Measurements from ENCODE around the gene AKNA.

AKNA gene

GRCh38 chr9:114384836-114385396 is 2.9 kb downstream of the AKNA start:
- Mint-ChIP-seq H3K27me3 (no peaks in the 10 kb centered on the region), H3K4me3 (peak overlapping the region; percentile 93 to 99), H3K4me1 (peaks cover 45 to 80% of the 10 kb centered on the region in 2 donors), H3K36me3 (peaks cover 46 to 75% of the 10 kb centered on the region in 2 donors), H3K27ac (peak overlapping the region; percentile 98), H3K9me3 (no peaks in the 10 kb centered on the region)
- no peak for DNase-seq
- no peak for ATAC-seq (replicated peaks)

- no peak for ATAC-seq (replicated peaks)
- no peak for DNase-seq
- Mint-ChIP-seq H3K36me3 (peaks cover 47 to 74% of the 10 kb centered on the region in 2 donors), H3K4me1 (peaks cover 41 to 80% of the 10 kb centered on the region in 2 donors), H3K27me3 (no peaks in the 10 kb centered on the region), H3K4me3 (peak overlapping the region; percentile 93 to 99), H3K27ac (peak overlapping the region; percentile 98), H3K9me3 (no peaks in the 10 kb centered on the region)
Measured at GRCh38 chr9:114384341-114384740, 3.4 kb downstream of the AKNA start.

GRCh38 chr9:114383521-114384231 is 4.1 kb downstream of the AKNA start:
- ATAC-seq (replicated peaks) (no peak), DNase-seq (no peak)
- Mint-ChIP-seq H3K4me3 (peak overlapping the region; percentile 93 to 99), H3K4me1 (peaks cover 39 to 80% of the 10 kb centered on the region in 2 donors), H3K27me3 (no peaks in the 10 kb centered on the region), H3K27ac (peak overlapping the region; percentile 98), H3K9me3 (no peaks in the 10 kb centered on the region), H3K36me3 (peaks cover 47 to 73% of the 10 kb centered on the region in 2 donors)

GRCh38 chr9:114382699-114383520 is 4.9 kb downstream of the AKNA start:
- H3K36me3 Mint-ChIP-seq, result peaks cover 48 to 73% of the 10 kb centered on the region in 2 donors
- no peaks in the 10 kb centered on the region for H3K9me3 Mint-ChIP-seq
- no peaks in the 10 kb centered on the region for H3K27me3 Mint-ChIP-seq
- peaks cover 40 to 80% of the 10 kb centered on the region in 2 donors for H3K4me1 Mint-ChIP-seq
- DNase-seq, result peak; percentile 74
- ATAC-seq (replicated peaks), result peak; percentile 33 to 41
- H3K27ac Mint-ChIP-seq, result peak overlapping the region; percentile 98
- peak overlapping the region; percentile 93 to 99 for H3K4me3 Mint-ChIP-seq

- no peak overlapping the region for H3K4me3 Mint-ChIP-seq
- ATAC-seq (replicated peaks), result no peak
Measured at GRCh38 chr9:114378883-114379282, 8.9 kb downstream of the AKNA start.

DNA sequence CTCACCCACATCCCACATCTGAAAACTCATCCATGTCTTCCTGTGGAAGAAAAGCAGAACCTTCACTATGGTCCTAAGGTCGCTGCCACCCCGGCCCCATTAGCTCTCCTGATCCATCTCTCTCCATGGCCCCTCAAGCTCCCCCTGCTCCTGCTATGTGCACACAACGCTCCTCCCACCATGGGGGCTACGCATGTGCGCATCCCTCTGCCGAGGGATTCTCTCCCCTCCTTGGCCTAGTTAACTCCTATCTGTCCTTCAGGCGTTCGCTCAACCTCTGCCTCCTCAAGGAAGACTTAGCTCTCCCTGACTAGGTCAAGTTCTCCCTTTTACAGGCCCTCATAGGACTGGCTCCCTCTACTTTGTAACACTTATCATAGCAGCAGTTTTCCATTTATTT is 9.8 kb downstream of the AKNA start:
- H3K27ac Mint-ChIP-seq, result peak overlapping the region; percentile 87
- no peaks in the 10 kb centered on the region for H3K9me3 Mint-ChIP-seq
- no peaks in the 10 kb centered on the region for H3K27me3 Mint-ChIP-seq
- DNase-seq (no peak), ATAC-seq (replicated peaks) (no peak)
- peaks cover 51 to 91% of the 10 kb centered on the region in 2 donors for H3K4me1 Mint-ChIP-seq
- H3K4me3 Mint-ChIP-seq, result peak overlapping the region in 1 of 2 donors; percentile 1
- peaks cover 58 to 73% of the 10 kb centered on the region in 2 donors for H3K36me3 Mint-ChIP-seq

More at GRCh38 chr9:114378883-114379282, 8.9 kb downstream of the AKNA start:
- Mint-ChIP-seq H3K27me3 (no peaks in the 10 kb centered on the region), H3K4me1 (peaks cover 54 to 91% of the 10 kb centered on the region in 2 donors), H3K27ac (peak overlapping the region; percentile 52), H3K9me3 (no peaks in the 10 kb centered on the region), H3K36me3 (peaks cover 52 to 72% of the 10 kb centered on the region in 2 donors)
- DNase-seq, result no peak

- ATAC-seq (replicated peaks) (no peak), DNase-seq (no peak)
- H3K9me3 Mint-ChIP-seq, result no peaks in the 10 kb centered on the region
- peak overlapping the region; percentile 81 for H3K27ac Mint-ChIP-seq
- H3K4me1 Mint-ChIP-seq, result peaks cover 56 to 91% of the 10 kb centered on the region in 2 donors
- peak overlapping the region in 1 of 2 donors; percentile 17 for H3K4me3 Mint-ChIP-seq
- peaks cover 62 to 75% of the 10 kb centered on the region in 2 donors for H3K36me3 Mint-ChIP-seq
- H3K27me3 Mint-ChIP-seq, result no peaks in the 10 kb centered on the region
Measured at GRCh38 chr9:114376586-114377445, 11.0 kb downstream of the AKNA start.

DNA sequence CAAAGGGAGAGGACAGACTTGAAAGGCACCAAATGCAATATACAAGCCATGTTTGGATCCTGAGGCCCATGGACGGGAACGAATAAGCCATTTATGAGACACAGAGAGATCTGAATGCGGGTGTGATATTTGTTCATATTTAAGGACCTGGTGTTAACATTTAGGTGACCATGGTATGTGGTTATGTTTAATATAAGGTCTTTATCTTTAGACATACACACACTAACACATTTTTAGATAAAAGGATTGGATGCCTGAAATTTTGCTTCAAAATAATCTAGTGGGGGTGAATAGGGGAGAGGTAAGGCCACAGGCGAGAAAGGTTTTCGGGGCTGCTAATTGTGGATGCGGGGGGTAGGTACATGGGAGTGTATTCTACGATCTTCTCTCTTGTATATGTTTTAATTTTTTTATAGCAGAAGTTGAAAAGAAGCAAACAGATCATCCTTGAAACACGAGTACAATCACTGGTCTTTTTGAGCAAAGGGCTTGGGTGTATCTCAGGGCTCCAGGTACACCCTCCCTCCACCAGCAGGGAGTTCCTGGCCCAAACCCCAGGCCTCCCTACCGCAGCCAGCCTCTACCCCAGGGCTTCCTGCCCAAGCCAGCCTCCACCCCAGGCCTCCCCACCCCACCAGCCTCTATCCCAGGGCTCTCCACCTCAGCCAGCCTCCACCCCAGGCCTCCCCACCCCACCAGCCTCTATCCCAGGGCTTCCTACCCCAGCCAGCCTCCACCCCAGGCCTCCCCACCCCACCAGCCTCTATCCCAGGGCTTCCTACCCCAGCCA is 12.2 kb downstream of the AKNA start:
- H3K36me3 Mint-ChIP-seq, result peaks cover 71 to 80% of the 10 kb centered on the region in 2 donors
- peak overlapping the region; percentile 97 for H3K27ac Mint-ChIP-seq
- H3K27me3 Mint-ChIP-seq, result no peaks in the 10 kb centered on the region
- no peak for DNase-seq
- H3K9me3 Mint-ChIP-seq, result no peaks in the 10 kb centered on the region
- H3K4me1 Mint-ChIP-seq, result peaks cover 64 to 94% of the 10 kb centered on the region in 2 donors
- H3K4me3 Mint-ChIP-seq, result no peak overlapping the region
- ATAC-seq (replicated peaks), result no peak

- Mint-ChIP-seq H3K36me3 (peaks cover 72 to 80% of the 10 kb centered on the region in 2 donors), H3K4me3 (peak overlapping the region in 1 of 2 donors; percentile 3), H3K27me3 (no peaks in the 10 kb centered on the region), H3K4me1 (peaks cover 67 to 97% of the 10 kb centered on the region in 2 donors), H3K27ac (peak overlapping the region; percentile 97), H3K9me3 (no peaks in the 10 kb centered on the region)
- ATAC-seq (replicated peaks), result no peak
- no peak for DNase-seq
Measured at GRCh38 chr9:114374936-114375335, 12.8 kb downstream of the AKNA start.

DNA sequence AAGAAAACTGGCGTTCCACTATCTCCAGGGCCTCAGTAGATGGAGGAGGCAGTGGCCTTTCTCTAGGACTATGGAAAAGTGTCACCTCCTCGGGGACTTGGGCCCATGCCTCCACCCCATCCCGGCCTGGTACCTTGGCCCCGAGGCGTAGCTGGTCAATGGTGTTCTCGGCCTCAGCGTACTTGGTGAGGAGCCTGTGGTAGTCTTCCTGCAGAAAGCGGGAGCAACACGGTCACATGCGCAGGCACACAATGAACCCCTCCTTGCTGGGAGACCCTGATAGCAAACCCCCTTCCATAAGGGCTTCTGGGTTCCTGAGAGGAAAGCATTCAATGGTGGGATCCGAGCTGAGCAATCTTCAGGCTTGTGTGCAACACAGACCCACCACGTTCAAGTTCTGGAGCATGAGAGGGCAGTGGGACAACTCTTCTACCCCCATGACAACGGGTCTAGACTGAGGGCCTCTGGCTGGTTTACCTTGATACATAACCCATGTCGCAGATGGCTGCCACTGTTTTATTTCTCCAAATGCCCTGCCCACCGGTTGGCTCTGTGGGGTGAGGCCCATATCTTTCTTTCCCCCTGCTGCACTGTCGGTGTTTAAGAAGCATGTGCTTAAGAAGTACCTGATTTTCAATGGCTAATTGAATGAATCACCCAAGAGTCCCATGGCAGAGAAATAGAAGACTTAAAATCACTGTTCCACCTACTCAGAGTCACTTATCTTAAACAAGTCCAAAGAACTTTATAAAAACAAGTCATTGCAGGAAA is 13.6 kb downstream of the AKNA start:
- Mint-ChIP-seq H3K4me3 (peak overlapping the region in 1 of 2 donors; percentile 46), H3K27ac (peak overlapping the region; percentile 97), H3K36me3 (peaks cover 77 to 87% of the 10 kb centered on the region in 2 donors), H3K27me3 (no peaks in the 10 kb centered on the region), H3K4me1 (peaks cover 74 to 97% of the 10 kb centered on the region in 2 donors), H3K9me3 (peaks cover 2 to 5% of the 10 kb centered on the region in 2 donors)
- DNase-seq, result no peak
- no peak for ATAC-seq (replicated peaks)

GRCh38 chr9:114372921-114373448 is 14.8 kb downstream of the AKNA start:
- ATAC-seq (replicated peaks) (peak; percentile 97 to 98), DNase-seq (peak; percentile 91)
- H3K36me3 Mint-ChIP-seq, result peaks cover 72 to 83% of the 10 kb centered on the region in 2 donors
- H3K4me1 Mint-ChIP-seq, result peaks cover 71 to 94% of the 10 kb centered on the region in 2 donors
- H3K9me3 Mint-ChIP-seq, result peaks cover 2 to 5% of the 10 kb centered on the region in 2 donors
- peak overlapping the region; percentile 97 for H3K27ac Mint-ChIP-seq
- H3K4me3 Mint-ChIP-seq, result peak overlapping the region; percentile 66 to 73
- no peaks in the 10 kb centered on the region for H3K27me3 Mint-ChIP-seq
